K562 (cell line): ENCODE measurements around the gene IGF1R. TPM values are rescaled to one million over a fixed set of nuclear protein-coding genes. Genes with fewer than 3 reads are reported as not detected.

ENCODE experiments used
- ATAC-seq: fragments of 200-7000 bp; cut with Tn5 transposase; 3 replicates; pipeline ENCODE4 v1.9.1; 2020; ENCODE audit warnings: moderate library complexity
- Bru-seq: library from RNA; stranded (reverse); fragments of 400-500 nt; gene quantifications from one replicate; lab custom pipeline; 2021; lab: Mats Ljungman, UMichigan
- BruChase-seq, 2 experiments: library from RNA; stranded (reverse); fragments of 400-500 nt; gene quantifications; one replicate each; lab custom pipeline; 2021; lab: Mats Ljungman, UMichigan
- BruUV-seq: library from RNA; stranded (reverse); fragments of 400-500 nt; replicated peaks from 2 replicates; lab custom pipeline; 2021; lab: Mats Ljungman, UMichigan
- CTCF ChIA-PET: fragments of 300-600 bp; formaldehyde crosslinking; extraction: SDS; loops from one replicate; lab custom pipeline; 2021; ENCODE audit warnings: low intra/inter-chr PET ratio; lab: Yijun Ruan, JAX
- POLR2A ChIA-PET: fragments of 300-600, 350-650 bp; sonication (Branson Sonifier 250); formaldehyde crosslinking; extraction: SDS; loops from one replicate; lab custom pipeline; 2021; ENCODE audit warnings: antibody characterized with exemption, inconsistent platforms; lab: Yijun Ruan, JAX
- DNase-seq, 4 experiments: peaks; one replicate each; pipeline versions ENCODE4 v3.0.0 to v3.0.0-alpha.2; 2011 to 2018; ENCODE audit warnings: low spot score in 3 of 4, mixed read lengths in 3 of 4; ENCODE audit errors: extremely low read depth in 1 of 4
- FAIRE-seq: peaks from 2 replicates; lab custom pipeline; 2011; peaks lifted over from hg19 to GRCh38; lab: Jason Lieb, UNC
- H2AFZ ChIP-seq: 2 replicates; pipeline ENCODE4 v1.6.0; 2011; ENCODE audit warnings: low read depth, low read length, control low read depth, inconsistent platforms
- H3K27ac ChIP-seq: fragments of 200-600 bp; 3 replicates; pipeline ENCODE4 v1.8.0; 2011; ENCODE audit warnings: low read depth, mild to moderate bottlenecking, control low read depth, inconsistent platforms, low read length, moderate library complexity, mixed read lengths; ENCODE audit errors: extremely low read depth
- H3K27me3 ChIP-seq, 2 experiments: fragments of 300-600 bp in 1 of 2; 2 replicates in 1 of 2; 3 replicates in 1 of 2; pipeline versions ENCODE4 v1.6.0 to v1.8.0; 2011; ENCODE audit warnings: inconsistent platforms in 2 of 2, low read length in 2 of 2, mild to moderate bottlenecking in 1 of 2, mixed read lengths in 1 of 2, moderate library complexity in 1 of 2; ENCODE audit not compliant: control insufficient read depth in 2 of 2, insufficient read depth in 2 of 2
- H3K36me3 ChIP-seq: fragments of 300-600 bp; 3 replicates; pipeline ENCODE4 v1.8.0; 2011; ENCODE audit warnings: mild to moderate bottlenecking, low read length, inconsistent platforms; ENCODE audit not compliant: control insufficient read depth, insufficient read depth
- H3K4me1 ChIP-seq, 2 experiments: fragments of 200-600 bp in 1 of 2; replicated peaks in 1 of 2; 2 replicates in 1 of 2; 3 replicates in 1 of 2; pipeline versions ENCODE4 v1.5.1 to v1.8.0; 2011; ENCODE audit warnings: inconsistent platforms in 2 of 2, low read length in 2 of 2, mild to moderate bottlenecking in 1 of 2, mixed read lengths in 1 of 2, moderate library complexity in 1 of 2; ENCODE audit not compliant: control insufficient read depth in 2 of 2, insufficient read depth in 2 of 2
- H3K4me2 ChIP-seq: 2 replicates; pipeline ENCODE4 v1.6.1; 2011; ENCODE audit warnings: low read length, control low read depth, inconsistent platforms, mixed read lengths; ENCODE audit not compliant: insufficient read depth
- H3K4me3 ChIP-seq: fragments of 200-600 bp; sonication (generic), shearing (Covaris generic); 2 replicates; pipeline ENCODE4 v1.5.1; 2016; ENCODE audit warnings: control low read depth, inconsistent platforms
- H3K79me2 ChIP-seq: fragments of 200-600 bp; 3 replicates; pipeline ENCODE4 v1.8.0; 2011; ENCODE audit warnings: low read length, inconsistent platforms; ENCODE audit not compliant: control insufficient read depth, insufficient read depth
- H3K9ac ChIP-seq, 2 experiments: 2 replicates each; pipeline versions ENCODE4 v1.6.0 to v1.6.1; 2011; ENCODE audit warnings: low read depth in 2 of 2, low read length in 2 of 2, control low read depth in 1 of 2, inconsistent platforms in 1 of 2, mild to moderate bottlenecking in 1 of 2, mixed read lengths in 1 of 2; ENCODE audit not compliant: insufficient read depth in 1 of 2
- H3K9me1 ChIP-seq: one replicate; pipeline ENCODE4 v1.6.0; 2011; ENCODE audit warnings: inconsistent platforms, mild to moderate bottlenecking, low read length, moderate library complexity; ENCODE audit not compliant: control insufficient read depth, insufficient read depth
- H3K9me3 ChIP-seq: replicated peaks from 2 replicates; pipeline ENCODE4 v1.5.1; 2011; ENCODE audit warnings: low read depth, low read length, inconsistent platforms; ENCODE audit not compliant: control insufficient read depth, insufficient read depth
- H4K20me1 ChIP-seq: replicated peaks from 2 replicates; pipeline ENCODE4 v1.6.1; 2011; ENCODE audit warnings: low read length, inconsistent platforms, mixed read lengths; ENCODE audit not compliant: control insufficient read depth, insufficient read depth
- FOXJ2 ChIP-seq: fragments of 200-800 bp; sonication (Bioruptor generic); IDR thresholded peaks from 2 replicates; pipeline ENCODE4 v1.6.1; 2016; ENCODE audit warnings: missing genetic modification characterization, missing compliant biosample characterization
- KLF1 ChIP-seq: fragments of 450-650 bp; IDR thresholded peaks from 2 replicates; pipeline ENCODE4 v1.6.1; 2016; ENCODE audit warnings: missing genetic modification characterization, missing compliant biosample characterization
- NBN ChIP-seq: fragments of 450-650 bp; IDR thresholded peaks from 2 replicates; pipeline ENCODE4 v1.6.1; 2016; ENCODE audit warnings: low read depth, mild to moderate bottlenecking
- SMARCE1 ChIP-seq: fragments of 450-650 bp; IDR thresholded peaks from 2 replicates; pipeline ENCODE4 v1.7.1; 2016; ENCODE audit warnings: mild to moderate bottlenecking
- TFE3 ChIP-seq: fragments of 450-650 bp; formaldehyde crosslinking; IDR thresholded peaks from 2 replicates; pipeline ENCODE4 v1.4.0; 2020; ENCODE audit warnings: mild to moderate bottlenecking, mixed read lengths
- XRCC5 ChIP-seq: fragments of 200-400 bp; formaldehyde crosslinking; IDR thresholded peaks from 2 replicates; pipeline ENCODE4 v1.6.1; 2017; ENCODE audit warnings: low read depth, mild to moderate bottlenecking, low read length
- ZNF217 ChIP-seq: sonication (generic); formaldehyde crosslinking; IDR thresholded peaks from 2 replicates; pipeline ENCODE4 v1.8.0; 2022; ENCODE audit warnings: mild to moderate bottlenecking, missing genetic modification reagents
- WGBS: fragments of 100-300 bp; shearing (Covaris generic); methylation state at CpG from one replicate; pipeline ENCODE4 v1.1.6; 2016; ENCODE audit warnings: low coverage, mixed read lengths; ENCODE audit not compliant: insufficient coverage; ENCODE audit errors: missing lambda C conversion rate; 5-methylcytosine and 5-hydroxymethylcytosine counted together
- in situ Hi-C: fragments of 300-500 bp; cut with MboI; formaldehyde crosslinking; loops from 4 replicates; pipeline ENCODE4 v1.15.0; 2018; ENCODE audit warnings: inconsistent platforms, mixed read lengths
- intact Hi-C: fragments of 100-400 bp; cut with micrococcal nuclease; formaldehyde crosslinking; loops from 2 replicates; pipeline ENCODE4 v1.14.2; 2022
- long read RNA-seq, 3 experiments: library from polyadenylated mRNA in 2 of 3; library from RNA in 1 of 3; unstranded in 2 of 3; stranded (forward) in 1 of 3; transcript quantifications; one replicate each; pipeline ENCODE4 v2.0.0, GENCODE V29; 2019 to 2022
- polyA minus RNA-seq, 3 experiments: library from RNA; depleted of rRNA, polyadenylated mRNA; stranded (reverse); fragments of >200 nt; gene quantifications; 2 replicates each; pipeline ENCODE4 v1.2.3, GENCODE V29; 2011
- polyA plus RNA-seq, 8 experiments: library from polyadenylated mRNA; depleted of rRNA in 4 of 8; stranded (reverse) in 5 of 8; unstranded in 3 of 8; fragments of >200 nt; fragmentation: Nextera tagmentation in 2 of 8; fragmentation: Illumina TruSeq in 1 of 8; extraction: Ambion mirVana in 2 of 8; extraction: Trizol in 1 of 8; gene quantifications; 2 replicates each; pipeline versions ENCODE4 v1.2.1 to v1.2.3, GENCODE V29; 2011 to 2014; ENCODE audit warnings: inconsistent platforms in 1 of 8, missing spikeins in 1 of 8
- total RNA-seq, 7 experiments: library from RNA; depleted of rRNA in 6 of 7; stranded (reverse); fragments of >200 nt in 6 of 7; fragmentation: Illumina TruSeq in 2 of 7; extraction: Trizol in 2 of 7; gene quantifications; 2 replicates each; pipeline versions ENCODE4 v1.2.1 to v1.2.3, GENCODE V29; 2011 to 2021; ENCODE audit warnings: low replicate concordance in 1 of 7
- TF ChIP-seq, protein P1 (sequence below): fragments of 200-800 bp; sonication (Bioruptor generic); IDR thresholded peaks from 2 replicates; pipeline ENCODE4 v1.6.1; 2016; ENCODE audit warnings: missing genetic modification characterization, missing compliant biosample characterization

The IGF1R gene
- total RNA-seq (2011; cell fraction: chromatin; rRNA removed; ENCODE audit: low replicate concordance), result 24.2 and 40.2 TPM in 2 replicates
- total RNA-seq (2011; cell fraction: nucleolus; rRNA removed), result 28.0 and 30.7 TPM in 2 replicates
- total RNA-seq (2011; cell fraction: nucleoplasm; rRNA removed), result 29.8 and 30.2 TPM in 2 replicates
- 2.5 and 3.1 TPM in 2 replicates for total RNA-seq (2014; rRNA removed)
- total RNA-seq (2014; rRNA removed; fragmentation: Illumina TruSeq; extraction: Trizol), result 1.5 and 2.5 TPM in 2 replicates
- total RNA-seq (2015; rRNA removed; fragmentation: Illumina TruSeq; extraction: Trizol), result 1.1 and 1.5 TPM in 2 replicates
- total RNA-seq (2021), result 4.0 and 8.0 TPM in 2 replicates
- polyA plus RNA-seq (2011; rRNA removed), result 1.3 and 1.6 TPM in 2 replicates
- polyA plus RNA-seq (2011; cell fraction: cytosol; rRNA removed), result 1.00 and 2.5 TPM in 2 replicates
- polyA plus RNA-seq (2011; cell fraction: nucleus; rRNA removed), result 10.0 and 18.6 TPM in 2 replicates
- 1.6 and 1.9 TPM in 2 replicates for polyA plus RNA-seq (2012)
- polyA plus RNA-seq (2014; fragmentation: Illumina TruSeq; extraction: Trizol), result 1.5 TPM in 2 replicates
- polyA plus RNA-seq (2014; fragmentation: Nextera tagmentation; extraction: Ambion mirVana), result under 1 TPM; 0.35 to 0.38 TPM
- polyA plus RNA-seq (2014; rRNA removed), result 0.94 and 1.9 TPM in 2 replicates
- 9.4 and 10.5 TPM in 2 replicates for polyA minus RNA-seq (2011; rRNA and poly(A)+ RNA removed)
- polyA minus RNA-seq (2011; cell fraction: cytosol; rRNA and poly(A)+ RNA removed), result 5.3 and 14.5 TPM in 2 replicates
- 12.4 and 13.0 TPM in 2 replicates for polyA minus RNA-seq (2011; cell fraction: nucleus; rRNA and poly(A)+ RNA removed)
- percentile 49 among the genes with signal in this experiment for Bru-seq, nascent RNA
- BruChase-seq, experiment 1, labeled RNA remaining after a 2-hour chase, result percentile 49 among the genes with signal in this experiment
- percentile 47 among the genes with signal in this experiment for BruChase-seq, experiment 2, labeled RNA remaining after a 6-hour chase
- long read RNA-seq, experiment 1, partial matches to known transcripts, result 0 of 10 reads
- long read RNA-seq, experiment 1, other reads (novel, unspliced or antisense), result 10 of 10 reads
- long read RNA-seq, experiment 2, partial matches to known transcripts, result 1 of 2 reads
- long read RNA-seq, experiment 2, other reads (novel, unspliced or antisense), result 1 of 2 reads
- long read RNA-seq, experiment 3, result 0 reads

DNA sequence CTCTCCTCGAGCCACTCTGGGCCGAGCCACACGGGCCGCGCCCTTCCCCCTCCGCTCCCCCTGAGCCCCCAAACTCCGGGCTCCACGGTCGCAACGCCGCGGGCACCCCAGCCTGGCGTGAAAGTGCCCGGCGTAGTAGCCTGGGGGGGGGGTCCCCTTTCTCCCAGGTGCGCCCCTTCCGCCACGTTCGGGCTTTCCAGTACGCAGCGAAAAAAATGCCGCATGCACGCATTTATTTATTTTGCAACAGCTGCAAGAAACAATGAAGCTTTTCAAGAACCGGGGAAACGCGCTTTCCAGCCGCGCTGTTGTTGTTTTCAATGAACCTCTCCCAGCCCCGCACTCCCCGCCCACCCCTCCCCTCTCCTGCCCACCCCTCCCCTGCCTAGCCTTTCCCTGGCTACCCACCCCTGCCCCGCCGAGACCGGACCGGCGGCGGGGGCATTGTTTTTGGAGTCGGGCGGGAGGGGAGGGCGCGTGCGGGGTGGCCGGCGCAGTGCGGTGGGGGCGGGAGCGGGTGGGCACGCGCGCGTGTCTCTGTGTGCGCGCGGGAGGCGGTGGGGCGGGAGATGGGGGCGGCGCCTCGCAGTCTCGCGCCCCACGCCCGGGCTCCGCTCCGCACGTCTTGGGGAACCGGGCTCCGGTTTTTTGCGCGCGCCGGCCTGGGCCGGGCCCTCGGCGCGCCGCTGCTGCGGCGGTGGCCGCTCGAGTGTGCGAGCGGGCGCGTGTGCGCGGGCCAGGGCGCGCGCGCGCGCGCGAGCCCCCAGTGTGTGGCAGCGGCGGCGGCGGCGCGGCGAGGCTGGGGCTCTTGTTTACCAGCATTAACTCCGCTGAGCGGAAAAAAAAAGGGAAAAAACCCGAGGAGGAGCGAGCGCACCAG is at the start of gene IGF1R:
TSS of gene IGF1R (plus strand) at position 766 of the 880 bp plus-strand sequence. CDS start 1,043 bp downstream, outside the sequence.
- H4K20me1 ChIP-seq, result no peaks in the 10 kb centered on the region
- H2AFZ ChIP-seq, result peak within 1 kb of the TSS; percentile 98
- H3K36me3 ChIP-seq, result no peaks in the 10 kb centered on the region
- peak within 1 kb of the TSS; percentile 63 for H3K4me3 ChIP-seq
- no peak for FAIRE-seq
- DNase-seq, result peak; percentile 89 to 91 (median 90)
- ChIA-PET CTCF (interaction anchor here (1.1 kb wide), 1 partner anchor 11 kb away, joined by 6 read pairs; no protein-coding TSS in a partner anchor), POLR2A (interaction anchor here (1.1 kb wide), 1 partner anchor 129 kb away, joined by 5 read pairs; no protein-coding TSS in a partner anchor)
- H3K4me1 ChIP-seq, result peaks cover 3 to 30% of the 10 kb centered on the region in 2 experiments; a peak in 4 of 5 replicates
- no peaks in the 10 kb centered on the region for H3K9me1 ChIP-seq
- H3K4me2 ChIP-seq, result peak within 1 kb of the TSS; percentile 86
- peak; percentile 76 for ATAC-seq
- WGBS, result 4% methylated on average over 10 of the region's 106 CpGs
- peak within 1 kb of the TSS; percentile 63; the same call in 2 of the 3 replicates for H3K27ac ChIP-seq
- intact Hi-C loops, result loop anchor here (1.0 kb wide), 1 partner anchor 205 kb away; no protein-coding TSS in a partner anchor
- H3K9ac ChIP-seq, result peak within 1 kb of the TSS; percentile 61 to 93; a peak in 3 of 4 replicates
- no peaks in the 10 kb centered on the region for H3K79me2 ChIP-seq
- H3K9me3 ChIP-seq, result no peaks in the 10 kb centered on the region
- peaks cover 2 to 25% of the 10 kb centered on the region in 2 experiments; a peak in 4 of 5 replicates for H3K27me3 ChIP-seq
- in situ Hi-C loops, result no loop called here
- no TSS peak for BruUV-seq
- no peak for TF ChIP-seq ZNF217 (CRISPR knock-in tag)
- TF ChIP-seq, protein P1, sequence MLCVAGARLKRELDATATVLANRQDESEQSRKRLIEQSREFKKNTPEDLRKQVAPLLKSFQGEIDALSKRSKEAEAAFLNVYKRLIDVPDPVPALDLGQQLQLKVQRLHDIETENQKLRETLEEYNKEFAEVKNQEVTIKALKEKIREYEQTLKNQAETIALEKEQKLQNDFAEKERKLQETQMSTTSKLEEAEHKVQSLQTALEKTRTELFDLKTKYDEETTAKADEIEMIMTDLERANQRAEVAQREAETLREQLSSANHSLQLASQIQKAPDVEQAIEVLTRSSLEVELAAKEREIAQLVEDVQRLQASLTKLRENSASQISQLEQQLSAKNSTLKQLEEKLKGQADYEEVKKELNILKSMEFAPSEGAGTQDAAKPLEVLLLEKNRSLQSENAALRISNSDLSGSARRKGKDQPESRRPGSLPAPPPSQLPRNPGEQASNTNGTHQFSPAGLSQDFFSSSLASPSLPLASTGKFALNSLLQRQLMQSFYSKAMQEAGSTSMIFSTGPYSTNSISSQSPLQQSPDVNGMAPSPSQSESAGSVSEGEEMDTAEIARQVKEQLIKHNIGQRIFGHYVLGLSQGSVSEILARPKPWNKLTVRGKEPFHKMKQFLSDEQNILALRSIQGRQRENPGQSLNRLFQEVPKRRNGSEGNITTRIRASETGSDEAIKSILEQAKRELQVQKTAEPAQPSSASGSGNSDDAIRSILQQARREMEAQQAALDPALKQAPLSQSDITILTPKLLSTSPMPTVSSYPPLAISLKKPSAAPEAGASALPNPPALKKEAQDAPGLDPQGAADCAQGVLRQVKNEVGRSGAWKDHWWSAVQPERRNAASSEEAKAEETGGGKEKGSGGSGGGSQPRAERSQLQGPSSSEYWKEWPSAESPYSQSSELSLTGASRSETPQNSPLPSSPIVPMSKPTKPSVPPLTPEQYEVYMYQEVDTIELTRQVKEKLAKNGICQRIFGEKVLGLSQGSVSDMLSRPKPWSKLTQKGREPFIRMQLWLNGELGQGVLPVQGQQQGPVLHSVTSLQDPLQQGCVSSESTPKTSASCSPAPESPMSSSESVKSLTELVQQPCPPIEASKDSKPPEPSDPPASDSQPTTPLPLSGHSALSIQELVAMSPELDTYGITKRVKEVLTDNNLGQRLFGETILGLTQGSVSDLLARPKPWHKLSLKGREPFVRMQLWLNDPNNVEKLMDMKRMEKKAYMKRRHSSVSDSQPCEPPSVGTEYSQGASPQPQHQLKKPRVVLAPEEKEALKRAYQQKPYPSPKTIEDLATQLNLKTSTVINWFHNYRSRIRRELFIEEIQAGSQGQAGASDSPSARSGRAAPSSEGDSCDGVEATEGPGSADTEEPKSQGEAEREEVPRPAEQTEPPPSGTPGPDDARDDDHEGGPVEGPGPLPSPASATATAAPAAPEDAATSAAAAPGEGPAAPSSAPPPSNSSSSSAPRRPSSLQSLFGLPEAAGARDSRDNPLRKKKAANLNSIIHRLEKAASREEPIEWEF, result no peak; the same call in 1 of the 2 replicates
- TF ChIP-seq SMARCE1, result no peak
- no peak for TF ChIP-seq KLF1
- no peak for TF ChIP-seq XRCC5
- TF ChIP-seq FOXJ2, result peak; percentile 57; the same call in 1 of the 2 replicates
- TF ChIP-seq TFE3 (CRISPR knock-in tag), result no peak
- no peak for TF ChIP-seq NBN
